ENCODE data around the gene FYTTD1. TPM values are rescaled to one million over a fixed set of nuclear protein-coding genes. Genes with fewer than 3 reads are reported as not detected.
A peak's percentile ranks its signal among the peaks of the same experiment; 100 is the strongest.

FYTTD1 gene
- total RNA-seq (2021) (21.4 to 24.5 TPM (median 23.7 TPM) in 3 replicates), Bru-seq, nascent RNA (percentile 64 among the genes with signal in this experiment)
- long read RNA-seq, experiment 1, full-length matches to known transcripts = 166 of 221 reads
- long read RNA-seq, experiment 1, partial matches to known transcripts = 10 of 221 reads
- long read RNA-seq, experiment 1, other reads (novel, unspliced or antisense) = 45 of 221 reads
- long read RNA-seq, experiment 2, full-length matches to known transcripts = 15 of 35 reads
- long read RNA-seq, experiment 2, partial matches to known transcripts = 4 of 35 reads
- long read RNA-seq, experiment 2, other reads (novel, unspliced or antisense) = 16 of 35 reads
- long read RNA-seq, experiment 3, full-length matches to known transcripts = 8 of 16 reads
- long read RNA-seq, experiment 3, partial matches to known transcripts = 0 of 16 reads
- long read RNA-seq, experiment 3, other reads (novel, unspliced or antisense) = 8 of 16 reads

GRCh38 chr3:197749601-197750395, at the start of gene FYTTD1:
Gene FYTTD1, plus strand, starts transcription at chr3:197749883. Its CDS starts 89 bp downstream, at chr3:197749972.
- CTCF ChIA-PET = interaction anchor here (0.6 to 1.1 kb wide), 2 partner anchors 14 to 68 kb away, joined by 3 to 4 read pairs; no protein-coding TSS in a partner anchor
- peak; percentile 74 for DNase-seq (ENCODE audit: low spot score)
- Mint-ChIP-seq H3K27ac (peak within 1 kb of the TSS; percentile 84; the same call in 1 of the 2 replicates), H3K9me3 (no peaks in the 10 kb centered on the region), H3K4me3 (peak within 1 kb of the TSS; percentile 89), H3K36me3 (no peaks in the 10 kb centered on the region), H3K27me3 (ENCODE audit: low read depth) (peaks cover 30% of the 10 kb centered on the region), H3K4me1 (peaks cover 29% of the 10 kb centered on the region)
- ATAC-seq = peak; percentile 78
- TF ChIP-seq OVOL2 (CRISPR knock-in tag; IDR thresholded peaks at IDR 0.05; ENCODE audit: borderline replicate concordance) (no peak), SP1 (CRISPR knock-in tag; conservative IDR thresholded peaks at IDR 0.05) (peak; percentile 36; the same call in 1 of the 2 replicates), ETV6 (CRISPR knock-in tag; IDR thresholded peaks at IDR 0.05) (peak; percentile 57; the same call in 1 of the 2 replicates), SOX15 (CRISPR knock-in tag; IDR thresholded peaks at IDR 0.05) (no peak), NFE2L1 (CRISPR knock-in tag; IDR thresholded peaks at IDR 0.05) (0 out of 2 replicates have a peak, but pooled peaks have one; percentile 7), FOXP1 (CRISPR knock-in tag; IDR thresholded peaks at IDR 0.05; ENCODE audit: borderline replicate concordance) (peak; percentile 76; the same call in 1 of the 2 replicates), E2F5 (CRISPR knock-in tag; IDR thresholded peaks at IDR 0.05) (no peak), IRF2 (CRISPR knock-in tag; IDR thresholded peaks at IDR 0.05; ENCODE audit: borderline replicate concordance, low read depth) (no peak), CREM (CRISPR knock-in tag; IDR thresholded peaks at IDR 0.05) (0 out of 2 replicates have a peak, but pooled peaks have one; percentile 18), HMGXB4 (CRISPR knock-in tag; IDR thresholded peaks at IDR 0.05) (0 out of 2 replicates have a peak, but pooled peaks have one; percentile 22), GABPB1 (CRISPR knock-in tag; IDR thresholded peaks at IDR 0.05) (peak; percentile 24; the same call in 1 of the 2 replicates), ZNF121 (CRISPR knock-in tag; IDR thresholded peaks at IDR 0.05) (no peak), ZNF281 (CRISPR knock-in tag; IDR thresholded peaks at IDR 0.05) (no peak), MYBL2 (CRISPR knock-in tag; IDR thresholded peaks at IDR 0.05) (peak; percentile 41; the same call in 1 of the 2 replicates), NFYB (CRISPR knock-in tag; conservative IDR thresholded peaks at IDR 0.05; ENCODE audit: low read depth) (0 out of 2 replicates have a peak, but pooled peaks have one; percentile 20), FOXK1 (CRISPR knock-in tag; IDR thresholded peaks at IDR 0.05) (0 out of 2 replicates have a peak, but pooled peaks have one; percentile 11), ESRRA (CRISPR knock-in tag; IDR thresholded peaks at IDR 0.05; ENCODE audit: borderline replicate concordance) (peak; percentile 55; the same call in 1 of the 2 replicates), MAX (CRISPR knock-in tag; IDR thresholded peaks at IDR 0.05) (0 out of 2 replicates have a peak, but pooled peaks have one; percentile 56), FOXP4 (CRISPR knock-in tag; IDR thresholded peaks at IDR 0.05) (peak; percentile 82; the same call in 1 of the 2 replicates)
- POLR2A ChIA-PET = no interaction called here
